ENCODE data around the gene LDB1. TPM values are rescaled to one million over a fixed set of nuclear protein-coding genes. Genes with fewer than 3 reads are reported as not detected.

Gene LDB1
- total and polyA plus RNA-seq, 2 of the 13 experiments (the other 11 are each of a cell fraction or from before 2014, with no cell fraction given) = 17.2 to 45.5 TPM

GRCh38 chr10:102065561-102066398 is 54.4 kb downstream of the LDB1 start:
- H4K20me1 ChIP-seq (ENCODE audit: insufficient read depth, low read length) = no peaks in the 10 kb centered on the region; the same call in 1 of the 2 replicates
- peak overlapping the region; percentile 80 for H3K27ac ChIP-seq (ENCODE audit: extremely low read length, insufficient read depth, low read length)
- in situ Hi-C loops (cut with HindIII; ENCODE audit: extremely low pct_ligation_motif_present, low pct_unique_long_range_greater_than_20kb) = no loop called here
- peaks cover 0 to 3% of the 10 kb centered on the region in 2 experiments; a peak in 1 of 5 replicates for H3K36me3 ChIP-seq (replicated peaks in 1 of 2; ENCODE audit: control insufficient read depth in 1 of 2, insufficient read depth in 2 of 2, low read length in 2 of 2)
- CTCF ChIA-PET (ENCODE audit: low intra/inter-chr PET ratio, low total read pairs) = no interaction called here
- ATAC-seq (peak; percentile 74), FAIRE-seq (no peak), DNase-seq (ENCODE audit: low spot score) (no peak)
- WGBS (ENCODE audit: low lambda C conversion rate) = no CpG with 5 or more reads among the region's 63 CpGs
- peaks cover 29% of the 10 kb centered on the region for H3K4me1 ChIP-seq (ENCODE audit: insufficient read depth, low read length)
- BruUV-seq (replicated peaks) = no TSS peak
- no peak overlapping the region for H2AFZ ChIP-seq (ENCODE audit: low read length)
- peaks cover 13% of the 10 kb centered on the region for H3K79me2 ChIP-seq (ENCODE audit: insufficient read depth, low read length)
- peak overlapping the region; percentile 94 for H3K9ac ChIP-seq (ENCODE audit: insufficient read depth, low read depth, low read length)
- no peaks in the 10 kb centered on the region for H3K9me3 ChIP-seq (ENCODE audit: low read length)
- peak overlapping the region; percentile 90 for H3K4me2 ChIP-seq (ENCODE audit: low read depth, low read length)
- peak overlapping the region; percentile 91 to 93 (median 93) for H3K4me3 ChIP-seq (replicated peaks in 1 of 3; ENCODE audit: insufficient read depth in 1 of 3, low read depth in 2 of 3, low read length in 3 of 3)
- intact Hi-C loops (cut with micrococcal nuclease; ENCODE audit: unreplicated experiment) = loop anchor here (5.0 kb wide), 1 partner anchor 52 kb away; no protein-coding TSS in a partner anchor
- H3K27me3 ChIP-seq (ENCODE audit: control insufficient read depth in 1 of 2, insufficient read depth in 2 of 2, low read length in 2 of 2) = no peaks in the 10 kb centered on the region
- POLR2A ChIA-PET = interaction anchor here (0.9 to 3.5 kb wide), 5 partner anchors 9 to 56 kb away, joined by 3 to 39 read pairs (median 3); partner anchors contain the start of gene ARMH3
- TF ChIP-seq UBTF (CRISPR knock-in tag; IDR thresholded peaks at IDR 0.05) (peak; percentile 46), SP1 (IDR thresholded peaks at IDR 0.05) (no peak), SP1 (CRISPR knock-in tag; IDR thresholded peaks at IDR 0.05) (no peak), ZNF446 (CRISPR knock-in tag; IDR thresholded peaks at IDR 0.05) (peak; percentile 73; the same call in 1 of the 2 replicates), MNT (IDR thresholded peaks at IDR 0.05) (no peak), ZNF235 (CRISPR knock-in tag; IDR thresholded peaks at IDR 0.05; ENCODE audit: borderline replicate concordance) (0 out of 2 replicates have a peak, but pooled peaks have one; percentile 62), ZSCAN21 (CRISPR knock-in tag; IDR thresholded peaks at IDR 0.05; ENCODE audit: borderline replicate concordance) (0 out of 2 replicates have a peak, but pooled peaks have one; percentile 48), GFI1 (CRISPR knock-in tag; IDR thresholded peaks at IDR 0.05; ENCODE audit: borderline replicate concordance) (0 out of 2 replicates have a peak, but pooled peaks have one; percentile 70), ZNF563 (CRISPR knock-in tag; IDR thresholded peaks at IDR 0.05) (peak; percentile 71), NCOA5 (CRISPR knock-in tag; IDR thresholded peaks at IDR 0.05) (no peak), SALL1 (CRISPR knock-in tag; IDR thresholded peaks at IDR 0.05) (peak; percentile 18), ZSCAN25 (CRISPR knock-in tag; IDR thresholded peaks at IDR 0.05) (0 out of 2 replicates have a peak, but pooled peaks have one; percentile 11), ATRX (CRISPR knock-in tag; IDR thresholded peaks at IDR 0.05; ENCODE audit: borderline replicate concordance) (no peak), TFDP1 (CRISPR knock-in tag; IDR thresholded peaks at IDR 0.05; ENCODE audit: borderline replicate concordance) (0 out of 2 replicates have a peak, but pooled peaks have one; percentile 26), SAP130 (CRISPR knock-in tag; IDR thresholded peaks at IDR 0.05; ENCODE audit: low read depth) (peak; percentile 11), ZNF121 (CRISPR knock-in tag; IDR thresholded peaks at IDR 0.05) (peak; percentile 38; the same call in 1 of the 2 replicates)
